Peyer's patch (tissue), 4 donors: ENCODE results near the gene PAK4.

Experiments
- CTCF ChIP-seq, 6 experiments: fragments of 450-650 bp in 4 of 6; fragments of 200-600 bp in 2 of 6; sonication (generic) in 1 of 6; IDR thresholded peaks; one replicate each; pipeline ENCODE4 v1.5.1; 2017 to 2019; ENCODE audit warnings: antibody characterized with exemption in 6 of 6, mild to moderate bottlenecking in 3 of 6, moderate library complexity in 1 of 6
- POLR2A ChIP-seq, 2 donors: fragments of 450-650 bp; IDR thresholded peaks; one replicate each; pipeline ENCODE4 v1.5.1; 2017; ENCODE audit warnings: antibody characterized with exemption in 2 of 2, mild to moderate bottlenecking in 2 of 2, moderate library complexity in 2 of 2

- peak in 1 of 6 experiments; percentile 9 for TF ChIP-seq CTCF (IDR thresholded peaks at IDR 0.05)
- no peak for TF ChIP-seq POLR2A (IDR thresholded peaks at IDR 0.05)
Measured at GRCh38 chr19:39154629-39155100, 29.1 kb downstream of the PAK4 start.
